Spleen (tissue), 7 donors: Measurements from ENCODE around the gene TOX3.

Experiments used
- POLR2A ChIP-seq, 3 donors: fragments of 450-650 bp; IDR thresholded peaks; one replicate each; pipeline ENCODE4 v1.5.1; 2017; ENCODE audit warnings: antibody characterized with exemption in 3 of 3, mild to moderate bottlenecking in 1 of 3
- POLR2AphosphoS5 ChIP-seq, 3 donors: sonication (generic); formaldehyde crosslinking; IDR thresholded peaks; one replicate each; pipeline ENCODE4 v1.5.1; 2017; ENCODE audit warnings: antibody characterized with exemption in 3 of 3
- TF ChIP-seq, protein P1 (sequence below), 11 experiments: fragments of 200-600 bp in 7 of 11; fragments of 450-650 bp in 4 of 11; sonication (generic) in 4 of 11; IDR thresholded peaks in 8 of 11; conservative IDR thresholded peaks in 3 of 11; 1 replicate in 7 of 11; 2 replicates in 4 of 11; pipeline versions ENCODE4 v1.4.0 to v1.8.0; 2016 to 2021; ENCODE audit warnings: antibody characterized with exemption in 11 of 11, inconsistent platforms in 4 of 11, mild to moderate bottlenecking in 1 of 11
- donor health status: DM: no; HTN: no; CAD: no; lungs with moderate emphysema.
- donor health status: DM: no; HTN: no; CAD: no.
- donor health status: DM: no; HTN: no; CAD: no.

DNA sequence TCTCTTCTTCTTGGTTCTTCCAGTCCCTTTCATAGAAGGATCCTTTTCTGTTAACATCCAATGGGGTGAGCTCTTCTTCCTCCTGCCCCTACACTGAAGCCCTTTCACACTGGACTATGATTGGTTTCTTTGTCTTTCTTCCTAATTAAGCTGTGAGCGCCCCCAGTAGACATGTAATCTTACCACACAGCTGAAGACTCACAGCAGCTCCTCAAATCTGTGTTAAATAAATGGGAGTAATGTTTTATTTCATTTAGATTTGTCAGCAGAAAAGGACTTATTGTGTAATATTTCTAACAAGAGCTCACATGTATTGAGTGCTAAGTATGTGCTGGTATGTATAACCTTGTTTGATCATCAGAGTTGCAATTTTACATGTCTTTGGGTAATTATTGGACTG, 55.7 kb downstream of the TOX3 start:
- TF ChIP-seq POLR2A (IDR thresholded peaks at IDR 0.05) = no peak
- TF ChIP-seq, protein P1, sequence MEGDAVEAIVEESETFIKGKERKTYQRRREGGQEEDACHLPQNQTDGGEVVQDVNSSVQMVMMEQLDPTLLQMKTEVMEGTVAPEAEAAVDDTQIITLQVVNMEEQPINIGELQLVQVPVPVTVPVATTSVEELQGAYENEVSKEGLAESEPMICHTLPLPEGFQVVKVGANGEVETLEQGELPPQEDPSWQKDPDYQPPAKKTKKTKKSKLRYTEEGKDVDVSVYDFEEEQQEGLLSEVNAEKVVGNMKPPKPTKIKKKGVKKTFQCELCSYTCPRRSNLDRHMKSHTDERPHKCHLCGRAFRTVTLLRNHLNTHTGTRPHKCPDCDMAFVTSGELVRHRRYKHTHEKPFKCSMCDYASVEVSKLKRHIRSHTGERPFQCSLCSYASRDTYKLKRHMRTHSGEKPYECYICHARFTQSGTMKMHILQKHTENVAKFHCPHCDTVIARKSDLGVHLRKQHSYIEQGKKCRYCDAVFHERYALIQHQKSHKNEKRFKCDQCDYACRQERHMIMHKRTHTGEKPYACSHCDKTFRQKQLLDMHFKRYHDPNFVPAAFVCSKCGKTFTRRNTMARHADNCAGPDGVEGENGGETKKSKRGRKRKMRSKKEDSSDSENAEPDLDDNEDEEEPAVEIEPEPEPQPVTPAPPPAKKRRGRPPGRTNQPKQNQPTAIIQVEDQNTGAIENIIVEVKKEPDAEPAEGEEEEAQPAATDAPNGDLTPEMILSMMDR (IDR thresholded peaks at IDR 0.05 in 8 of 11, conservative IDR thresholded peaks at IDR 0.05 in 3 of 11) = no peak
- TF ChIP-seq POLR2AphosphoS5 (IDR thresholded peaks at IDR 0.05) = no peak
